Measurements from ENCODE around the gene EME2. TPM values are rescaled to one million over a fixed set of nuclear protein-coding genes. Genes with fewer than 3 reads are reported as not detected.

The EME2 gene
- total RNA-seq, 1 experiment from 2014 or later = 1.6 TPM

GRCh38 chr16:1778200-1779179 lies 5.9 kb downstream of the EME2 start:
- DNase-seq (ENCODE audit: low read depth) = no peak

DNA sequence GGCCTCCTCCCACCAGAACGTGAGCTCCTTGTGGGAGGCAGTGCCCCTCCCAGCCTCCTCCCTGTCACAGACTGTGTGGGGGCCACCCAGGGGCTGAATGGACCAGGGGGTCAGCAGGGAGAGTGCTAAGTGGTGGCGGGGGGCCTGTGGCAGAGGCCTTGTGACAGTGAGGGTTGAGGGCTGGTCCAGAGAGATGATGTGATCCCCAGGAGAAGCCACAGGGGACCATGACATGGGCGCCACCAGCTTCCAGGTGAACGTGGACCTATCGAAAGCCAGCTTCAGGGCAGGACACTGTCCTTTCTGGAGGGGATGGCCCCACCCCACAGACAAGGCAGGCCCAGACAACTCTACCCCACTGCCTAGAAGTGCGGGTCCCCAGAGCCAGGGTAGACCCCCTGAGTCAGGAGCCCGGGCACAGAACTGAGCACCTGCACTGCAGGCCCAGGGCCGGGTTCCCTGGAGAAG lies 6.7 kb downstream of the EME2 start:
- no peak for DNase-seq (ENCODE audit: low read depth)

- DNase-seq (ENCODE audit: low read depth) = no peak
Measured at GRCh38 chr16:1779741-1780676, 7.4 kb downstream of the EME2 start.

GRCh38 chr16:1780677-1781072 lies 8.1 kb downstream of the EME2 start:
- DNase-seq (ENCODE audit: low read depth) = no peak

DNA sequence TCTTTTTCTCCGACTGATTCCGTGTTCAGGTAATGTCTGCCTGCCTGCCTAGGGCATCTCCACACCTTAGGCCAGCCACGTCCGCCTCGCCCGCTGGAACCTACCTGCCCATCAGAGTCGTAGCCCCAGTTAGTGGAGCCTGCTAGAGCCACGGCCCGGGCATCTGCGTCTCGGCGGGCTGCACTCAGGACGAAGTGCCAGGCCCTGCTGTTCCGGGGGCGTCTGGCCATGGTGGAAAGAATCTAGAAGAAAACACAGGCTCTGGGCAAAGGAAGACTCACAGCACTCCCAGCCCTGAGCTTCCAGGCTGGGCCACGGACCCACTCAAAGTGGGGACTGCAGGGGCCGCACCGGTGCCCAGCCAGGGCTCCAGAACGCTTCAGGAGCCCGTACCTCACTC lies 8.6 kb downstream of the EME2 start:
- no peak for DNase-seq (ENCODE audit: low read depth)

- DNase-seq (ENCODE audit: low read depth) = peak; percentile 19
Measured at GRCh38 chr16:1781758-1782407, 9.3 kb downstream of the EME2 start.

DNA sequence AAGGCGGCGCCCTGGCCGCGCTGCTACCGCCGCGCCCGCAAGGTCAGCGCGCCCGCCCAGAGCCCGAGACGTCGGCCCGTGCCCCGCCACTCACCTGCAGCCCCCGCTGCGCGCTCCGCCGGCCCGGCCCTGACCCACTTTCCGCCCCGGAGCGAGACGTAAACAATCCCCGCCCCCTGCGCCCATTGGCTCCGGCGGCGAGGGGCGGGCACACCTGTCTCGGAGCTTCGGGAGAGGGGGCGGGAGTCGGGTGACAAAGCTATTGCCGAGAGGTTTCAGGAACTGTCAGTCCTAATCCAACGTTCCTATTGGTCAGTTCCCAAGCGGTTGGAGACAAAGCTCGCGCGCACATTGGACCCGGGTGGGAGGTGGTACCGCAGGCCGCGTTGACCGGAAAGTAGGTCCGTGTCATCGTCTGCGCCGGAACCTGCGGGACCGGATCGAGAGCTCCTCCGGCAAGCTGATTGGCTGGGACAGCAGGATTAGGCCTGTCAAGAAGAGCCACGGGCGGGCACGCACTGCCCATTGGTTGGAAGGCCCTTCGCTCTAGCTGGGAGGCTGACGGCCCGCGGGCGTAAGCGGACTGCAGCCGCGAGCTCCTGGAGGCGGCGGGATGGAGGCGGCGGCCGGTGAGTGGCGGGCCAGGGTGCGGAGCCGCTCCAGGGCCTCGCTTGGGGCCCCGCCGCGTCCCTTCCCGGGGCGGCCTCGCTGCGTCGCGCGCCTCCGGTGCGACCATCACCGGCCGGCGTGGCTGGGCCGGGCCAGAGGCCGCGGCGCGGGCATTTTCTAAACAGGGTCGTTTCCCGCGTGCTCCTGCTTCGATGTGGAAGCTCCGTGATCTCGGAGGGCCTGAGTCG lies 10.0 kb downstream of the EME2 start, which contains the start of the genes NUBP2 and SPSB3:
Gene NUBP2, plus strand, starts transcription at position 553 of the 857 bp plus-strand sequence. Its CDS starts 61 bp downstream, at position 614.
Gene SPSB3, minus strand, starts transcription at position 164 of the 857 bp plus-strand sequence. CDS start 1,088 bp downstream, outside the sequence.
- peak; percentile 99 for DNase-seq (ENCODE audit: low read depth)

DNA sequence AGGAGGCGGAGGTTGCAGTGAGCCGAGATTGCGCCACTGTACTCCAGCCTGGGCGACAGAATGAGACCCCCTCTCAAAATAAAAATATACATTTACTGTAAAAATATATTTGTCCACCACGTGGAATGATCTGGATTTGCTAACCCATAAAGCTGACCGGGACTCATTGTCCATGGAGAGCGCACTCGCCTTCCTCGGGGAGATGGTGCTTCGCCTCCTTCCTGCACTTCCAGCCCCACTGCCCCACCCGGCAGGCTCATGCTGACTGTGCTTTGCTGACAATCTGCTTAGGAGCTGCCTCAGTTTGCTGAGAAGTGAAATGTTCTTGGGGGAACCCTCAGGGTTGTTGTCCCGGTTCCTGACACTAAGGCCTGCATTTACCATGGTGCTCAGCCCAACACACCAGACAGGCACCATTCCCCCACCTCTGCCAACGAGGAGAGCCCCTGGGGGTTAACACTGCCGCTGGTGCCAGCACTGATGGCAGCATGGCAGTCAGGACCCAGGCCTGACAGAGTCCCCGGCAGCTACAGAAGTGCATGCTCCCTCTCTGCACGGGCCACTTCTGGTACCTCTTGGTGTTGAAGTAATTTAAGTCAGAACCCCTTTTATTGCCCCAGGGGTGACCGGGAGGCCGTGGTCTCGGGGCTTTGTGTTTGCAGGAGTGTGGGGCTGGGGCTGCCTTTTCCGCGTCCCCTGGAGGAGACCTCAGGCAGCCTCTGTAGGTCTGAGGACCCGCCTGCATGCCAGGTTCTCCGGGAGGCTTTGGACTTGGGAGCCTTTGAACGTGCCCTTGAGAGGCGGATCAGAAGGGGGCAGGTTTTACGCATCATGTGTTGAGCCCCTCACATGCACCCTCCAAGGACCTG lies 12.6 kb downstream of the EME2 start:
- no peak for DNase-seq (ENCODE audit: low read depth)

GRCh38 chr16:1785846-1786170 lies 13.2 kb downstream of the EME2 start:
- no peak for DNase-seq (ENCODE audit: low read depth)

GRCh38 chr16:1786242-1787055 lies 13.8 kb downstream of the EME2 start:
- no peak for DNase-seq (ENCODE audit: low read depth)

- no peak for DNase-seq (ENCODE audit: low read depth)
Measured at GRCh38 chr16:1787056-1787321, 14.4 kb downstream of the EME2 start.

DNA sequence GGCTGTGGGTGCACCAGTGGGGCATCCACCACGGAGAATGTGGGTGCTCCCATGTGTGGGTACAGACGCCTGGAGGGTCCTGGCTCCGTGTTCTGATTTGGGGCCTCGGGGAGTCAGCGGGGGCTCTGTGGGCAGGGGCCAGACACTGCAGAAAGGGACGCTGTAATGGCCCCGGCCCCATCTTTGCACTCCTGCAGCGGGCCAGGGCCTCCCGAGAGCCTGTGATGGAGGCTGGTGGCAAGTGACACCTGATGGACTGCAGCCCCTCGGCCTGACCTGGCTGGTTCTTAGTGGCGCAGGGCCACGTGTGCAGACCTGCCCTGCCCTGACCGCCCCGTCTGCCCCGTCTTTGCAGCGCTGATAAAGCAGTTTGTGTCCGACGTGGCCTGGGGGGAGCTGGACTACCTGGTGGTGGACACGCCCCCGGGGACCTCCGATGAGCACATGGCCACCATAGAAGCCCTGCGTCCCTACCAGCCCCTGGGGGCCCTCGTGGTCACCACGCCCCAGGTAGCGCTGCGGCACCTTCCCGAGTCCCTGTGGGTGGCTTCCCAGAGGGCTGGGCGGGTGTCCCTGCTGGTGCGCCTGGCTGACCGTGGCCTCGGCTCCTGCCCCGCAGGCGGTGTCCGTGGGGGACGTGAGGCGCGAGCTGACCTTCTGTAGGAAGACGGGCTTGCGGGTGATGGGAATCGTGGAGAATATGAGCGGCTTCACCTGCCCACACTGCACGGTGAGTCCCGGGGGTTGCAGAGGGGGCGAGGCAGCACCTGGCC lies 14.9 kb downstream of the EME2 start:
- no peak for DNase-seq (ENCODE audit: low read depth)

GRCh38 chr16:1788095-1788707 lies 15.6 kb downstream of the EME2 start:
- DNase-seq (ENCODE audit: low read depth) = no peak

DNA sequence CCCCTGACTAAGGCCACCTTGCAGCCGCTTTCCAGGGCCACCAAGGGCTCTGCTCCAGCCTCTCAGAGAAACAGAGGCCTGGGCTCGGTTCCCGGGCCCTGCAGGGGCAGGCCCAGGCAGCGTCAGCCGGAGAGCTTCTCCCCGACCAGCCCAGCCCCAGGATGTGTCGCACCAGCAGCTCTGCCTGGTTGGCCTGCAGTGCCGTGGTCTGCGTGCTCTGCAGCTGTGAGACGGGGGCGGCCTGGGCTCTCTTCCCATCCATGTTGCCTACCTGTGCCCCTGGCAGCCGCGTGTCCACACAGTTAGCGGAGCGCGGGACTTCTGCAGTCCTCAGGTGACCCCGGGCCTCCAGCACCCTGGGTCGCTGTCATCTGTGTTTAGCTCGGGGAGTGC lies 16.1 kb downstream of the EME2 start:
- no peak for DNase-seq (ENCODE audit: low read depth)

GRCh38 chr16:1789643-1790045 lies 17.0 kb downstream of the EME2 start:
- DNase-seq (ENCODE audit: low read depth) = no peak

- DNase-seq (ENCODE audit: low read depth) = no peak
Measured at GRCh38 chr16:1790261-1790610, 17.6 kb downstream of the EME2 start.

DNA sequence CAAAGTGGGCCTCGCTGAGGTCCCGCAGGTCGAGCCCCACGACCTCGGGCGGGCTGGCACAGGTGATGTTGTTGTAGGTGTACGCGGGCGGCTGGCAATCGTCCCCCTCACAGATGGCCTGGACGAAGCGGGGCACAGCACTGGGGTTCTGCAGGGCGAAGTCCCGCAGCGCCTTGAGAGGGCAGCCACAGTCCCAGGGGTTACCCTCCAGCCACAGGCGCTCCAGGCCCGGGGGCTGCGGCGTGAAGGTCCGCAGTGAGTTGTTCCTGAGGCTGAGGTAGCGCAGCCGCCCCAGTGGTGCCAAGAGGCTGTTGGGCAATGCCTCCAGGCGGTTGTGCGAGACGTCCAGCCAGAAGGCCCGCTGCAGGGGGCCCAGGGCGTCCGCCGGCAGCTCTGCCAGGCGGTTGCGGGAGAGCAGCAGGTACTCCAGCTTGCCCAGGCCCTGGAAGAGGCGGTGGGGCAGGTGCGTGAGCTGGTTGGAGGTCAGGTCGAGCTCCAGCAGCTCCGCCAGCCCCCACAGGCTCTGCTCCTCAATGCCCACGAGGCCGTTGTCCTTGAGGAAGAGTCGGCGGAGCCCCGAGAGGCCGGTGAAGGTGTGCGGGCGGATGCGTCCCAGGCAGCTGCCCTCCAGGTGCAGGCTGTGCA lies 18.1 kb downstream of the EME2 start:
- no peak for DNase-seq (ENCODE audit: low read depth)

All from RPMI7951 (cell line).